AG04449 (cell line): ENCODE data around the gene LRRC4C.

Experiments
- CTCF ChIA-PET: fragments of 350-600 bp; formaldehyde crosslinking; extraction: SDS; loops from one replicate; lab custom pipeline; 2021; ENCODE audit warnings: antibody characterized with exemption; lab: Yijun Ruan, JAX
- POLR2A ChIA-PET: fragments of 400-600, 350-600 bp; formaldehyde crosslinking; extraction: SDS; loops from one replicate; lab custom pipeline; 2020; ENCODE audit warnings: antibody characterized with exemption, inconsistent platforms; lab: Yijun Ruan, JAX
- DNase-seq: peaks from one replicate; pipeline ENCODE4 v3.0.0-alpha.2; 2010; ENCODE audit warnings: low read depth, low spot score
- H3K4me3 ChIP-seq: 2 replicates; pipeline ENCODE4 v1.5.1; 2011; ENCODE audit warnings: low read depth, mild to moderate bottlenecking, control low read depth, low read length
- CTCF ChIP-seq: IDR thresholded peaks from one replicate; pipeline ENCODE4 v1.5.1; 2011; ENCODE audit warnings: mild to moderate bottlenecking, moderate library complexity, low read length, control low read depth, inconsistent platforms; ENCODE audit not compliant: insufficient read depth; ENCODE audit errors: missing control alignments

Gene LRRC4C

GRCh38 chr11:41254966-41255365 lies 204.5 kb downstream of the LRRC4C start:
- POLR2A ChIA-PET: no interaction called here
- TF ChIP-seq CTCF: no peak
- DNase-seq: no peak
- H3K4me3 ChIP-seq: no peak overlapping the region
- CTCF ChIA-PET: no interaction called here

- no peak overlapping the region for H3K4me3 ChIP-seq
- CTCF ChIA-PET: no interaction called here
- no peak for TF ChIP-seq CTCF
- DNase-seq: no peak
- POLR2A ChIA-PET: no interaction called here
These were observed 209.0 kb downstream of the LRRC4C start for GRCh38 chr11:41250408-41250935.

GRCh38 chr11:41247621-41248020 lies 211.8 kb downstream of the LRRC4C start:
- ChIA-PET CTCF (no interaction called here), POLR2A (no interaction called here)
- TF ChIP-seq CTCF: no peak
- no peak for DNase-seq
- no peak overlapping the region for H3K4me3 ChIP-seq

- POLR2A ChIA-PET: no interaction called here
- CTCF ChIA-PET: no interaction called here
- TF ChIP-seq CTCF: no peak
- no peak for DNase-seq
- H3K4me3 ChIP-seq: no peak overlapping the region
These were observed 213.1 kb downstream of the LRRC4C start for GRCh38 chr11:41246399-41246745.

- DNase-seq: no peak
- CTCF ChIA-PET: no interaction called here
- no peak overlapping the region for H3K4me3 ChIP-seq
- POLR2A ChIA-PET: no interaction called here
- no peak for TF ChIP-seq CTCF
These were observed 213.6 kb downstream of the LRRC4C start for GRCh38 chr11:41245704-41246398.

- ChIA-PET CTCF (no interaction called here), POLR2A (no interaction called here)
- no peak for DNase-seq
- no peak overlapping the region for H3K4me3 ChIP-seq
- TF ChIP-seq CTCF: no peak
These were observed 214.3 kb downstream of the LRRC4C start for GRCh38 chr11:41245184-41245583.
